ENCODE measurements around the gene TFDP2. TPM values are rescaled to one million over a fixed set of nuclear protein-coding genes. Genes with fewer than 3 reads are reported as not detected.

TFDP2 gene
- total and polyA plus RNA-seq, 2 of the 8 experiments (the other 6 are each of a cell fraction or from before 2014, with no cell fraction given): 41.1 to 119 TPM

GRCh38 chr3:142026333-142026732 lies 123.0 kb downstream of the TFDP2 start:
- Histone ChIP-seq H3K4me3 (ENCODE audit: extremely low read depth in 1 of 4, insufficient read depth in 2 of 4, low read depth in 3 of 4, low read length in 4 of 4) (peak overlapping the region in 3 of 4 experiments; percentile 10 to 93 (median 93); a peak in 5 of 8 replicates), H2BK120ac (replicated peaks; ENCODE audit: low read depth, low read length) (no peak overlapping the region), H4K91ac (replicated peaks; ENCODE audit: insufficient read length, low read length) (no peak overlapping the region), H3K4me1 (replicated peaks in 1 of 4; ENCODE audit: control insufficient read depth in 3 of 4, insufficient read depth in 4 of 4, low read length in 3 of 4) (peaks cover 0 to 3% (median under 1%) of the 10 kb centered on the region in 4 experiments; a peak in 2 of 7 replicates), H3K23ac (ENCODE audit: insufficient read length) (no peak overlapping the region), H3K79me1 (ENCODE audit: low read depth, low read length) (no peaks in the 10 kb centered on the region), H2AFZ (ENCODE audit: low read length) (no peak overlapping the region), H3K18ac (ENCODE audit: extremely low read depth, low read length) (no peak overlapping the region), H3K14ac (ENCODE audit: insufficient read length) (no peak overlapping the region), H3K56ac (replicated peaks; ENCODE audit: insufficient read length, low read depth, low read length) (no peak overlapping the region), H3K27me3 (replicated peaks in 1 of 4; ENCODE audit: control insufficient read depth in 3 of 4, extremely low read depth in 1 of 4, insufficient read depth in 3 of 4, low read length in 3 of 4) (no peaks in the 10 kb centered on the region), H3K36me3 (ENCODE audit: control insufficient read depth in 2 of 4, insufficient read depth in 4 of 4, low read length in 3 of 4) (peaks cover 0 to 12% (median 1%) of the 10 kb centered on the region in 4 experiments; a peak in 2 of 8 replicates), H3K27ac (ENCODE audit: low read depth, low read length) (no peak overlapping the region), H4K5ac (ENCODE audit: insufficient read length, low read depth, low read length) (no peak overlapping the region), H2BK12ac (ENCODE audit: low read depth, low read length) (no peak overlapping the region), H3K23me2 (ENCODE audit: low read depth, low read length) (no peaks in the 10 kb centered on the region), H2BK5ac (ENCODE audit: low read depth, low read length) (no peak overlapping the region), H2BK20ac (ENCODE audit: low read length) (no peak overlapping the region), H3K4me2 (ENCODE audit: insufficient read depth in 1 of 2, low read depth in 2 of 2, low read length in 2 of 2) (peak overlapping the region; percentile 68 to 74; a peak in 2 of 4 replicates), H3K9me3 (ENCODE audit: insufficient read depth in 2 of 2, low read depth in 1 of 2, low read length in 1 of 2) (no peaks in the 10 kb centered on the region), H4K20me1 (replicated peaks in 1 of 2; ENCODE audit: control insufficient read depth in 1 of 2, insufficient read depth in 2 of 2, low read length in 2 of 2) (no peaks in the 10 kb centered on the region), H2AK5ac (ENCODE audit: low read depth, low read length) (no peak overlapping the region), H3K4ac (replicated peaks; ENCODE audit: insufficient read length, low read depth, low read length) (no peak overlapping the region), H4K8ac (ENCODE audit: extremely low read depth, insufficient read depth, low read length) (no peak overlapping the region), H2BK15ac (ENCODE audit: low read length) (no peak overlapping the region), H3K79me2 (ENCODE audit: control insufficient read depth in 1 of 2, insufficient read depth in 2 of 2, low read length in 2 of 2) (peaks cover 0 to 68% of the 10 kb centered on the region in 2 experiments), H3K9ac (replicated peaks in 1 of 4; ENCODE audit: extremely low read depth in 1 of 4, low read depth in 3 of 4, low read length in 3 of 4) (no peak overlapping the region; a peak in 1 of 7 replicates)
- CTCF ChIA-PET (ENCODE audit: partially characterized antibody): interaction anchor here (0.6 to 1.2 kb wide), 4 partner anchors 73 to 252 kb away, joined by 3 read pairs; no protein-coding TSS in a partner anchor
- WGBS, 2 experiments (ENCODE audit: extremely low coverage in 1 of 2, insufficient coverage in 1 of 2, insufficient read length in 1 of 2, insufficient replicate concordance in 2 of 2, low coverage in 1 of 2, low lambda C conversion rate in 2 of 2, missing lambda C conversion rate in 1 of 2): 84% methylated on average over 2 of the region's 2 CpGs; no CpG with 5 or more reads in 1 of the 2 experiments
- FAIRE-seq: no peak
- DNase-seq (ENCODE audit: low read depth in 1 of 2, low spot score in 2 of 2): no peak
- POLR2A ChIA-PET (ENCODE audit: partially characterized antibody): interaction anchor here (2.1 kb wide), 1 partner anchor 20 kb away, joined by 6 read pairs; no protein-coding TSS in a partner anchor
- TF ChIP-seq TCF12 (IDR thresholded peaks at IDR 0.05; ENCODE audit: low read depth, low read length): no peak
- no peak for TF ChIP-seq CBX8 (IDR thresholded peaks at IDR 0.05; ENCODE audit: borderline replicate concordance, low read depth, low read length)
- no peak for TF ChIP-seq RFX5 (IDR thresholded peaks at IDR 0.05; ENCODE audit: borderline replicate concordance, low read depth, low read length)
- TF ChIP-seq CTBP2 (IDR thresholded peaks at IDR 0.05; ENCODE audit: borderline replicate concordance, insufficient read depth, insufficient read length, low read length): no peak
- no peak for TF ChIP-seq ZNF274 (IDR thresholded peaks at IDR 0.05; ENCODE audit: borderline replicate concordance, extremely low read depth, low read length)

Measured in H1 (cell line).